ENCODE data around the gene EN1.

EN1 gene

GRCh38 chr2:118846953-118847761 lies at the start of gene EN1:
Gene EN1, minus strand, starts transcription at chr2:118847648. Its CDS starts 481 bp downstream, at chr2:118847167.
- Histone ChIP-seq H3K4me1 (ENCODE audit: control insufficient read depth in 5 of 5, insufficient read depth in 5 of 5, low read length in 5 of 5) (peaks cover 2 to 52% (median 50%) of the 10 kb centered on the region in 5 donors), H3K9ac (ENCODE audit: low read length in 5 of 5) (peak within 1 kb of the TSS in 3 of 5 donors; percentile 39 to 47 (median 46)), H3K36me3 (ENCODE audit: control insufficient read depth in 5 of 5, insufficient read depth in 5 of 5, low read length in 5 of 5) (no peaks in the 10 kb centered on the region), H3K27ac (ENCODE audit: low read depth, low read length) (peak within 1 kb of the TSS; percentile 50), H3K9me3 (ENCODE audit: control insufficient read depth in 5 of 5, low read length in 5 of 5) (no peaks in the 10 kb centered on the region), H3K4me3 (ENCODE audit: low read depth in 1 of 5, low read length in 5 of 5) (peak within 1 kb of the TSS; percentile 62 to 79 (median 67)), H3K27me3 (ENCODE audit: control insufficient read depth in 5 of 5, insufficient read depth in 4 of 5, low read length in 5 of 5) (peaks cover 6 to 53% (median 34%) of the 10 kb centered on the region in 5 donors)

GRCh38 chr2:118893100-118893499 lies 45.7 kb upstream of the EN1 start:
- H3K4me1 ChIP-seq (ENCODE audit: control insufficient read depth in 5 of 5, insufficient read depth in 5 of 5, low read length in 5 of 5) = no peaks in the 10 kb centered on the region
- peaks cover 2 to 29% (median 12%) of the 10 kb centered on the region in 5 donors for H3K9me3 ChIP-seq (ENCODE audit: control insufficient read depth in 5 of 5, low read length in 5 of 5)
- H3K27ac ChIP-seq (ENCODE audit: low read depth, low read length) = no peak overlapping the region
- H3K9ac ChIP-seq (ENCODE audit: low read length in 5 of 5) = no peak overlapping the region
- H3K36me3 ChIP-seq (ENCODE audit: control insufficient read depth in 5 of 5, insufficient read depth in 5 of 5, low read length in 5 of 5) = no peaks in the 10 kb centered on the region
- H3K27me3 ChIP-seq (ENCODE audit: control insufficient read depth in 5 of 5, insufficient read depth in 4 of 5, low read length in 5 of 5) = no peaks in the 10 kb centered on the region
- no peak overlapping the region for H3K4me3 ChIP-seq (ENCODE audit: low read depth in 1 of 5, low read length in 5 of 5)

DNA sequence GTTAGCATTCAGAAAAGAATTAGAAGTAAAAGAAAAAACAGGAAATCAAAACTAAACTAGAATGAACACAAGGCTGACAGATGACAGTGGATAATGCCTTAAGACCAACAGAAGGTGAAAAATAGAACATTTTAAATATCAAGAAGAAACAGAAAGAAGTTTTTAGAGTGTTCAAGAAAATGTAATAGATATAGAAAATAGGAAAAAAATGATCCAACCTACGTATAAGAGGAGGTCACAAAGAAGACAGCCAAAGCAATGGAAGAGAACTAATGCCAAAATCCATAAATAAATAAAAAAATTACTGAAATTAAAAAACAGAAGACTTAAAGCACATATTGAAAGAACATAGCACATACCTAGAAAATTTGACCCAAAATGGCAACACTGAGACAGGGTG lies 42.5 kb upstream of the EN1 start:
- no peak overlapping the region for H3K4me3 ChIP-seq (ENCODE audit: low read depth in 1 of 5, low read length in 5 of 5)
- H3K36me3 ChIP-seq (ENCODE audit: control insufficient read depth in 5 of 5, insufficient read depth in 5 of 5, low read length in 5 of 5) = no peaks in the 10 kb centered on the region
- no peaks in the 10 kb centered on the region for H3K27me3 ChIP-seq (ENCODE audit: control insufficient read depth in 5 of 5, insufficient read depth in 4 of 5, low read length in 5 of 5)
- no peak overlapping the region for H3K27ac ChIP-seq (ENCODE audit: low read depth, low read length)
- peaks cover 2 to 29% (median 12%) of the 10 kb centered on the region in 5 donors for H3K9me3 ChIP-seq (ENCODE audit: control insufficient read depth in 5 of 5, low read length in 5 of 5)
- H3K9ac ChIP-seq (ENCODE audit: low read length in 5 of 5) = no peak overlapping the region
- no peaks in the 10 kb centered on the region for H3K4me1 ChIP-seq (ENCODE audit: control insufficient read depth in 5 of 5, insufficient read depth in 5 of 5, low read length in 5 of 5)

- Histone ChIP-seq H3K27ac (ENCODE audit: low read depth, low read length) (no peak overlapping the region), H3K27me3 (ENCODE audit: control insufficient read depth in 5 of 5, insufficient read depth in 4 of 5, low read length in 5 of 5) (peaks cover 7 to 18% (median 11%) of the 10 kb centered on the region in 5 donors), H3K9me3 (ENCODE audit: control insufficient read depth in 5 of 5, low read length in 5 of 5) (peaks cover 0 to under 1% (median 0%) of the 10 kb centered on the region in 5 donors), H3K4me1 (ENCODE audit: control insufficient read depth in 5 of 5, insufficient read depth in 5 of 5, low read length in 5 of 5) (peaks cover 0 to 6% (median 4%) of the 10 kb centered on the region in 5 donors), H3K4me3 (ENCODE audit: low read depth in 1 of 5, low read length in 5 of 5) (no peak overlapping the region), H3K9ac (ENCODE audit: low read length in 5 of 5) (no peak overlapping the region), H3K36me3 (ENCODE audit: control insufficient read depth in 5 of 5, insufficient read depth in 5 of 5, low read length in 5 of 5) (no peaks in the 10 kb centered on the region)
Measured at GRCh38 chr2:118883792-118884191, 36.3 kb upstream of the EN1 start.

GRCh38 chr2:118882693-118883336 lies 35.4 kb upstream of the EN1 start:
- Histone ChIP-seq H3K36me3 (ENCODE audit: control insufficient read depth in 5 of 5, insufficient read depth in 5 of 5, low read length in 5 of 5) (no peaks in the 10 kb centered on the region), H3K9me3 (ENCODE audit: control insufficient read depth in 5 of 5, low read length in 5 of 5) (no peaks in the 10 kb centered on the region), H3K4me1 (ENCODE audit: control insufficient read depth in 5 of 5, insufficient read depth in 5 of 5, low read length in 5 of 5) (peaks cover 0 to 6% (median 4%) of the 10 kb centered on the region in 5 donors), H3K4me3 (ENCODE audit: low read depth in 1 of 5, low read length in 5 of 5) (peak overlapping the region in 4 of 5 donors; percentile 41 to 59 (median 56)), H3K27ac (ENCODE audit: low read depth, low read length) (no peak overlapping the region), H3K27me3 (ENCODE audit: control insufficient read depth in 5 of 5, insufficient read depth in 4 of 5, low read length in 5 of 5) (peaks cover 7 to 18% (median 11%) of the 10 kb centered on the region in 5 donors), H3K9ac (ENCODE audit: low read length in 5 of 5) (no peak overlapping the region)

- H3K9ac ChIP-seq (ENCODE audit: low read length in 5 of 5) = no peak overlapping the region
Measured at GRCh38 chr2:118881490-118882129, 34.2 kb upstream of the EN1 start.

GRCh38 chr2:118880501-118880900 lies 33.1 kb upstream of the EN1 start:
- Histone ChIP-seq H3K27ac (ENCODE audit: low read depth, low read length) (no peak overlapping the region), H3K4me1 (ENCODE audit: control insufficient read depth in 5 of 5, insufficient read depth in 5 of 5, low read length in 5 of 5) (peaks cover 0 to 6% (median 4%) of the 10 kb centered on the region in 5 donors), H3K36me3 (ENCODE audit: control insufficient read depth in 5 of 5, insufficient read depth in 5 of 5, low read length in 5 of 5) (no peaks in the 10 kb centered on the region), H3K9me3 (ENCODE audit: control insufficient read depth in 5 of 5, low read length in 5 of 5) (no peaks in the 10 kb centered on the region), H3K4me3 (ENCODE audit: low read depth in 1 of 5, low read length in 5 of 5) (no peak overlapping the region), H3K27me3 (ENCODE audit: control insufficient read depth in 5 of 5, insufficient read depth in 4 of 5, low read length in 5 of 5) (peaks cover 11 to 35% (median 15%) of the 10 kb centered on the region in 5 donors), H3K9ac (ENCODE audit: low read length in 5 of 5) (no peak overlapping the region)

More at GRCh38 chr2:118881490-118882129, 34.2 kb upstream of the EN1 start:
- H3K27me3 ChIP-seq (ENCODE audit: control insufficient read depth in 5 of 5, insufficient read depth in 4 of 5, low read length in 5 of 5) = peaks cover 7 to 25% (median 11%) of the 10 kb centered on the region in 5 donors
- H3K4me1 ChIP-seq (ENCODE audit: control insufficient read depth in 5 of 5, insufficient read depth in 5 of 5, low read length in 5 of 5) = peaks cover 0 to 6% (median 4%) of the 10 kb centered on the region in 5 donors
- H3K9me3 ChIP-seq (ENCODE audit: control insufficient read depth in 5 of 5, low read length in 5 of 5) = no peaks in the 10 kb centered on the region
- no peak overlapping the region for H3K4me3 ChIP-seq (ENCODE audit: low read depth in 1 of 5, low read length in 5 of 5)
- no peak overlapping the region for H3K27ac ChIP-seq (ENCODE audit: low read depth, low read length)
- no peaks in the 10 kb centered on the region for H3K36me3 ChIP-seq (ENCODE audit: control insufficient read depth in 5 of 5, insufficient read depth in 5 of 5, low read length in 5 of 5)

GRCh38 chr2:118878531-118879149 lies 31.2 kb upstream of the EN1 start:
- Histone ChIP-seq H3K9ac (ENCODE audit: low read length in 5 of 5) (no peak overlapping the region), H3K4me3 (ENCODE audit: low read depth in 1 of 5, low read length in 5 of 5) (no peak overlapping the region), H3K27me3 (ENCODE audit: control insufficient read depth in 5 of 5, insufficient read depth in 4 of 5, low read length in 5 of 5) (peaks cover 14 to 35% (median 19%) of the 10 kb centered on the region in 5 donors), H3K9me3 (ENCODE audit: control insufficient read depth in 5 of 5, low read length in 5 of 5) (no peaks in the 10 kb centered on the region), H3K36me3 (ENCODE audit: control insufficient read depth in 5 of 5, insufficient read depth in 5 of 5, low read length in 5 of 5) (no peaks in the 10 kb centered on the region), H3K4me1 (ENCODE audit: control insufficient read depth in 5 of 5, insufficient read depth in 5 of 5, low read length in 5 of 5) (peaks cover 0 to 6% (median 4%) of the 10 kb centered on the region in 5 donors), H3K27ac (ENCODE audit: low read depth, low read length) (no peak overlapping the region)

DNA sequence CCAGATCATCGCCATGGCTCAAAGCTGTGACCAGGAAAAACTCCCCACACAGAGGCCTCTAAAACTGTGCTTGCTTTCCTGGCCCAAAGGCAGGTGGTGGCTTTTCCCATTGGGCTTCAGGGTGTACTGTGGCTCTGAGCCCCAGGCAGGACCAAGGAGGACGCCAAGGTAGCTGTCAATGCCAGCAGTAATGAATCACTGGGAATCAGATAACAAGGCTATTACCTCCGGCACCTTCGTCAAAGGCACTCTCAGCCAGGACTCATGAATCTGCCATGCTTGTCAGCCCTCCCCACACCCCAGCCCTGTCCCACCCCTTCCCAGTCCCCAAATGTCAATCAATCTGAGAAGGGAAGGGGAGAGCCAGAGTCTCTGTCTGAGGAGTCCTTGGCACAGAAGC lies 27.9 kb upstream of the EN1 start:
- Histone ChIP-seq H3K27ac (ENCODE audit: low read depth, low read length) (no peak overlapping the region), H3K9me3 (ENCODE audit: control insufficient read depth in 5 of 5, low read length in 5 of 5) (no peaks in the 10 kb centered on the region), H3K4me3 (ENCODE audit: low read depth in 1 of 5, low read length in 5 of 5) (no peak overlapping the region), H3K4me1 (ENCODE audit: control insufficient read depth in 5 of 5, insufficient read depth in 5 of 5, low read length in 5 of 5) (no peaks in the 10 kb centered on the region), H3K27me3 (ENCODE audit: control insufficient read depth in 5 of 5, insufficient read depth in 4 of 5, low read length in 5 of 5) (peaks cover 10 to 25% (median 11%) of the 10 kb centered on the region in 5 donors), H3K36me3 (ENCODE audit: control insufficient read depth in 5 of 5, insufficient read depth in 5 of 5, low read length in 5 of 5) (no peaks in the 10 kb centered on the region), H3K9ac (ENCODE audit: low read length in 5 of 5) (no peak overlapping the region)
